ENCODE data around the gene KRTAP5-11.
"Not testable (repeated sequence)": the region's sequence is repeated elsewhere in the genome, so short reads cannot be mapped to it uniquely, and the experiment has no call there.

The KRTAP5-11 gene

DNA sequence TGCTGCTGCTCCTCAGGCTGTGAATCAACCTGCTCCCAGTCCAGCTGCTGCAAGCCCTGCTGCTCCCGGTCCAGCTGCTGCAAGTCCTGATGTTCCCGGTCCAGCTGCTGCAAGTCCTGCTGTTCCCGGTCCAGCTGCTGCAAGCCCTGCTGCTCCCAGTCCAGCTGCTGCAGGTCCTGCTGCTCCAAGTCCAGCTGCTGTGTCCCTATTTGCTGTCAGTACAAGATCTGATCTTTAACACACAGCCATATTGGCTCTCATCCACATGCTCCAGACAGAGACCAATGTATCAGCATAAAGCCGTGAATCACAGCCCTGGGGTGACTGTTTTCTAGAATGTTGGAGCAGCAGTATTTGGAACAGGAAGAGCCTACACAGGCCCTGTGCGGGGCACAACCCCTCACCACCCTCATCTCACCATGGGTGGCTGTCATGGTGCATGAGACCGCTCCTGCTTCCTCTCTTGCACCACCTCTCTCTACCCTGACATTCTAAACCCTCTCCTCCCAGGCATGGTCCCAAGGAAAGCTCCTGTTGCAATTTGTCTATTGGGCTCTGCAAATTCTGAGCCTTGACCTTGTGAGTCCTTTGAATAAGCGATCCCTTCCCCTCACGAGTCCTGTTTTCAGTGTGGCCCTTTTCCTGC lies 13.8 kb downstream of the KRTAP5-11 start:
- no peaks in the 10 kb centered on the region for H3K4me1 ChIP-seq (ENCODE audit: control insufficient read depth, insufficient read depth, low read length)
- WGBS, 2 experiments, result 74% methylated on average over 8 of the region's 8 CpGs

DNA sequence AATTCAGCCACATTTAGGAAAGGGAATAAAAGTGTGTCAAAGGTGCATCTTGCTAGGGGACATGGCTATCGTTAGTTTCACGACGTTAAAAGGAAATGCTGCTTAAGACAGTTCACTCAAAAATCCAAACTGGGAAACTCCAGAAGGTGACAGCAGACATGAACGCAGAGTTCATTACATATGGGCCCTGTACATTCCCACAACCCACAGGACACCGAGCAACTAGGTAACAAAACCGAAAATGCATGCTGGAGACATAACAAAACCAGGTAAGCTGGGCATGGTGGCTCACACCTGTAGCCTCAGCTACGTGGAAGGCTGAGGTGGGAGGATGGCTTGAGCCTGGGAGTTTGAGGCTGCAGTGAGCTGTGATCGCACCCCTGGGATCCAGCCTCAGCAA lies 15.0 kb downstream of the KRTAP5-11 start:
- not testable (repeated sequence) for H3K36me3 ChIP-seq (ENCODE audit: control insufficient read depth, insufficient read depth, low read length); H3K27ac ChIP-seq (ENCODE audit: insufficient read depth, low read depth, low read length, poor library complexity, severe bottlenecking); H3K4me3 ChIP-seq (ENCODE audit: insufficient read depth, low read depth, low read length); H3K4me1 ChIP-seq (ENCODE audit: control insufficient read depth, insufficient read depth, low read length); H3K27me3 ChIP-seq (ENCODE audit: control insufficient read depth, insufficient read depth, low read length, poor library complexity, severe bottlenecking); H3K9me3 ChIP-seq (ENCODE audit: control insufficient read depth, low read length)
- 82 to 89% methylated on average over 8 of the region's 8 CpGs for WGBS, 2 experiments

More for the DNA sequence above, 13.8 kb downstream of the KRTAP5-11 start:
- Histone ChIP-seq H3K36me3 (ENCODE audit: control insufficient read depth, insufficient read depth, low read length) (no peaks in the 10 kb centered on the region), H3K9me3 (ENCODE audit: control insufficient read depth, low read length) (no peaks in the 10 kb centered on the region), H3K4me3 (ENCODE audit: insufficient read depth, low read depth, low read length) (no peak overlapping the region), H3K27me3 (ENCODE audit: control insufficient read depth, insufficient read depth, low read length, poor library complexity, severe bottlenecking) (no peaks in the 10 kb centered on the region), H3K27ac (ENCODE audit: insufficient read depth, low read depth, low read length, poor library complexity, severe bottlenecking) (no peak overlapping the region)

GRCh38 chr11:71566626-71567599 lies 15.8 kb downstream of the KRTAP5-11 start:
- not testable (repeated sequence) for H3K27me3 ChIP-seq (ENCODE audit: control insufficient read depth, insufficient read depth, low read length, poor library complexity, severe bottlenecking); H3K4me1 ChIP-seq (ENCODE audit: control insufficient read depth, insufficient read depth, low read length); H3K27ac ChIP-seq (ENCODE audit: insufficient read depth, low read depth, low read length, poor library complexity, severe bottlenecking); H3K36me3 ChIP-seq (ENCODE audit: control insufficient read depth, insufficient read depth, low read length); H3K4me3 ChIP-seq (ENCODE audit: insufficient read depth, low read depth, low read length); H3K9me3 ChIP-seq (ENCODE audit: control insufficient read depth, low read length)
- 63 to 68% methylated on average over 13 to 17 of the region's 21 CpGs for WGBS, 2 experiments

GRCh38 chr11:71566081-71566620 lies 16.5 kb downstream of the KRTAP5-11 start:
- Histone ChIP-seq H3K36me3 (ENCODE audit: control insufficient read depth, insufficient read depth, low read length) (no peaks in the 10 kb centered on the region), H3K27me3 (ENCODE audit: control insufficient read depth, insufficient read depth, low read length, poor library complexity, severe bottlenecking) (no peaks in the 10 kb centered on the region), H3K4me3 (ENCODE audit: insufficient read depth, low read depth, low read length) (no peak overlapping the region), H3K27ac (ENCODE audit: insufficient read depth, low read depth, low read length, poor library complexity, severe bottlenecking) (no peak overlapping the region), H3K4me1 (ENCODE audit: control insufficient read depth, insufficient read depth, low read length) (no peaks in the 10 kb centered on the region), H3K9me3 (ENCODE audit: control insufficient read depth, low read length) (no peaks in the 10 kb centered on the region)
- WGBS, 2 experiments, result 90 to 92% methylated on average over 10 of the region's 10 CpGs

DNA sequence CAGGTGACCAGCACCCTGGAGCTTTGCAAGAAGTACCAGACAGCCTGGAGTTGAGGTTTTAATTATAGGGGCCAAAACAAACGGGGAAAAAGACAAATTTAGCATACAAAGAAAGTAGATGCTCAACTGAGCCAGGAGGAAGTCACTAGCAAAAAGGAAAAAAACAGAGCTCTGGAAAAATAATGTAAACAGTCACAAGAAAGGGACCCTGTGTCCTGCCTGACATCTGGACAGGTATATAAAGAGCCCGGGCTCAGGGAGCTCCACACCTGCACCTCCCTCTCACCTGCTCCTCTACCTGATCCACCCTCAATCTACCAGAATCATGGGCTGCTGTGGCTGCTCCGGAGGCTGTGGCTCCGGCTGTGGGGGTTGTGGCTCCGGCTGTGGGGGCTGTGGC lies 17.4 kb downstream of the KRTAP5-11 start, which contains the start of gene KRTAP5-10:
Gene KRTAP5-10 (plus strand): TSS at position 301 of the 400 bp plus-strand sequence. CDS start 25 bp downstream, at position 326.
- Histone ChIP-seq H3K27ac (ENCODE audit: insufficient read depth, low read depth, low read length, poor library complexity, severe bottlenecking) (no peak within 1 kb of the TSS), H3K36me3 (ENCODE audit: control insufficient read depth, insufficient read depth, low read length) (no peaks in the 10 kb centered on the region), H3K9me3 (ENCODE audit: control insufficient read depth, low read length) (no peaks in the 10 kb centered on the region), H3K27me3 (ENCODE audit: control insufficient read depth, insufficient read depth, low read length, poor library complexity, severe bottlenecking) (no peaks in the 10 kb centered on the region), H3K4me3 (ENCODE audit: insufficient read depth, low read depth, low read length) (no peak within 1 kb of the TSS), H3K4me1 (ENCODE audit: control insufficient read depth, insufficient read depth, low read length) (no peaks in the 10 kb centered on the region)
- WGBS, 2 experiments, result 80 to 92% methylated on average over 5 of the region's 5 CpGs

GRCh38 chr11:71564430-71564829 lies 18.2 kb downstream of the KRTAP5-11 start:
- Histone ChIP-seq H3K4me1 (ENCODE audit: control insufficient read depth, insufficient read depth, low read length) (no peaks in the 10 kb centered on the region), H3K4me3 (ENCODE audit: insufficient read depth, low read depth, low read length) (no peak overlapping the region), H3K36me3 (ENCODE audit: control insufficient read depth, insufficient read depth, low read length) (no peaks in the 10 kb centered on the region), H3K27me3 (ENCODE audit: control insufficient read depth, insufficient read depth, low read length, poor library complexity, severe bottlenecking) (no peaks in the 10 kb centered on the region), H3K27ac (ENCODE audit: insufficient read depth, low read depth, low read length, poor library complexity, severe bottlenecking) (no peak overlapping the region), H3K9me3 (ENCODE audit: control insufficient read depth, low read length) (no peaks in the 10 kb centered on the region)
- WGBS, 2 experiments, result 94 to 95% methylated on average over 3 to 4 of the region's 4 CpGs

- Histone ChIP-seq H3K36me3 (ENCODE audit: control insufficient read depth, insufficient read depth, low read length) (no peaks in the 10 kb centered on the region), H3K9me3 (ENCODE audit: control insufficient read depth, low read length) (no peaks in the 10 kb centered on the region), H3K27ac (ENCODE audit: insufficient read depth, low read depth, low read length, poor library complexity, severe bottlenecking) (no peak overlapping the region), H3K4me3 (ENCODE audit: insufficient read depth, low read depth, low read length) (no peak overlapping the region), H3K4me1 (ENCODE audit: control insufficient read depth, insufficient read depth, low read length) (no peaks in the 10 kb centered on the region), H3K27me3 (ENCODE audit: control insufficient read depth, insufficient read depth, low read length, poor library complexity, severe bottlenecking) (no peaks in the 10 kb centered on the region)
- 35 to 43% methylated on average over 8 of the region's 8 CpGs for WGBS, 2 experiments
Observed at GRCh38 chr11:71563406-71563805, 19.3 kb downstream of the KRTAP5-11 start.

GRCh38 chr11:71562120-71562519 lies 20.6 kb downstream of the KRTAP5-11 start:
- no peaks in the 10 kb centered on the region for H3K4me1 ChIP-seq (ENCODE audit: control insufficient read depth, insufficient read depth, low read length)
- H3K4me3 ChIP-seq (ENCODE audit: insufficient read depth, low read depth, low read length), result no peak overlapping the region
- H3K27ac ChIP-seq (ENCODE audit: insufficient read depth, low read depth, low read length, poor library complexity, severe bottlenecking), result no peak overlapping the region

GRCh38 chr11:71558996-71559395 lies 23.7 kb downstream of the KRTAP5-11 start:
- Histone ChIP-seq H3K4me1 (ENCODE audit: control insufficient read depth, insufficient read depth, low read length) (no peaks in the 10 kb centered on the region), H3K36me3 (ENCODE audit: control insufficient read depth, insufficient read depth, low read length) (no peaks in the 10 kb centered on the region), H3K27ac (ENCODE audit: insufficient read depth, low read depth, low read length, poor library complexity, severe bottlenecking) (no peak overlapping the region), H3K9me3 (ENCODE audit: control insufficient read depth, low read length) (no peaks in the 10 kb centered on the region), H3K4me3 (ENCODE audit: insufficient read depth, low read depth, low read length) (no peak overlapping the region), H3K27me3 (ENCODE audit: control insufficient read depth, insufficient read depth, low read length, poor library complexity, severe bottlenecking) (no peaks in the 10 kb centered on the region)
- 93 to 100% methylated on average over 1 of the region's 1 CpG for WGBS, 2 experiments

More at GRCh38 chr11:71562120-71562519, 20.6 kb downstream of the KRTAP5-11 start:
- no peaks in the 10 kb centered on the region for H3K27me3 ChIP-seq (ENCODE audit: control insufficient read depth, insufficient read depth, low read length, poor library complexity, severe bottlenecking)
- H3K36me3 ChIP-seq (ENCODE audit: control insufficient read depth, insufficient read depth, low read length), result no peaks in the 10 kb centered on the region
- no peaks in the 10 kb centered on the region for H3K9me3 ChIP-seq (ENCODE audit: control insufficient read depth, low read length)

- Histone ChIP-seq H3K27me3 (ENCODE audit: control insufficient read depth, insufficient read depth, low read length, poor library complexity, severe bottlenecking) (no peaks in the 10 kb centered on the region), H3K36me3 (ENCODE audit: control insufficient read depth, insufficient read depth, low read length) (no peaks in the 10 kb centered on the region), H3K4me1 (ENCODE audit: control insufficient read depth, insufficient read depth, low read length) (no peaks in the 10 kb centered on the region), H3K9me3 (ENCODE audit: control insufficient read depth, low read length) (no peaks in the 10 kb centered on the region), H3K4me3 (ENCODE audit: insufficient read depth, low read depth, low read length) (no peak overlapping the region), H3K27ac (ENCODE audit: insufficient read depth, low read depth, low read length, poor library complexity, severe bottlenecking) (no peak overlapping the region)
Observed at GRCh38 chr11:71557257-71557656, 25.4 kb downstream of the KRTAP5-11 start.

Measured in ectodermal cell (in vitro differentiated cells).